ENCODE results near the gene GCK. TPM values are rescaled to one million over a fixed set of nuclear protein-coding genes. Genes with fewer than 3 reads are reported as not detected.

GCK gene
- total RNA-seq, 1 donor from 2014 or later, result 1.7 TPM

GRCh38 chr7:44193011-44193802 is 4.0 kb upstream of the GCK start:
- DNase-seq (ENCODE audit: extremely low spot score in 2 of 2), result no peak
- no peaks in the 10 kb centered on the region for H3K9me3 ChIP-seq
- no peaks in the 10 kb centered on the region for H3K4me1 ChIP-seq
- TF ChIP-seq POLR2AphosphoS5 (IDR thresholded peaks at IDR 0.05; ENCODE audit: insufficient read depth in 1 of 2, low read depth in 1 of 2), result no peak
- TF ChIP-seq POLR2A (IDR thresholded peaks at IDR 0.05), result no peak
- TF ChIP-seq CTCF (IDR thresholded peaks at IDR 0.05), result no peak
- no peaks in the 10 kb centered on the region for H3K27me3 ChIP-seq
- intact Hi-C loops (cut with DNase I), result loop anchor here (10.0 kb wide), 1 partner anchor 118 kb away; no protein-coding TSS in a partner anchor
- H3K4me3 ChIP-seq, result no peak overlapping the region
- no peak overlapping the region for H3K27ac ChIP-seq
- H3K36me3 ChIP-seq, result no peaks in the 10 kb centered on the region

GRCh38 chr7:44191171-44191570 is 1.9 kb upstream of the GCK start:
- intact Hi-C loops (cut with DNase I), result loop anchor here (10.0 kb wide), 1 partner anchor 116 kb away; no protein-coding TSS in a partner anchor
- DNase-seq (ENCODE audit: extremely low spot score in 2 of 2), result no peak
- Histone ChIP-seq H3K9me3 (no peaks in the 10 kb centered on the region), H3K27ac (no peak overlapping the region), H3K36me3 (no peaks in the 10 kb centered on the region), H3K4me3 (no peak overlapping the region), H3K27me3 (no peaks in the 10 kb centered on the region), H3K4me1 (no peaks in the 10 kb centered on the region)
- TF ChIP-seq POLR2A (IDR thresholded peaks at IDR 0.05), result no peak
- no peak for TF ChIP-seq POLR2AphosphoS5 (IDR thresholded peaks at IDR 0.05; ENCODE audit: insufficient read depth in 1 of 2, low read depth in 1 of 2)
- no peak for TF ChIP-seq CTCF (IDR thresholded peaks at IDR 0.05)

- TF ChIP-seq POLR2AphosphoS5 (IDR thresholded peaks at IDR 0.05; ENCODE audit: insufficient read depth in 1 of 2, low read depth in 1 of 2), result no peak
- no peak for TF ChIP-seq POLR2A (IDR thresholded peaks at IDR 0.05)
- no peak for TF ChIP-seq CTCF (IDR thresholded peaks at IDR 0.05)
- Histone ChIP-seq H3K36me3 (no peaks in the 10 kb centered on the region), H3K4me1 (no peaks in the 10 kb centered on the region), H3K27ac (no peak overlapping the region), H3K4me3 (no peak overlapping the region), H3K27me3 (no peaks in the 10 kb centered on the region), H3K9me3 (no peaks in the 10 kb centered on the region)
- intact Hi-C loops (cut with DNase I), result loop anchor here (10.0 kb wide), 1 partner anchor 115 kb away; no protein-coding TSS in a partner anchor
- DNase-seq (ENCODE audit: extremely low spot score in 2 of 2), result no peak
Observed at GRCh38 chr7:44189993-44190872, 994 bp upstream of the GCK start.

- Histone ChIP-seq H3K27ac (no peak overlapping the region), H3K27me3 (no peaks in the 10 kb centered on the region), H3K36me3 (no peaks in the 10 kb centered on the region), H3K4me3 (no peak overlapping the region), H3K4me1 (no peaks in the 10 kb centered on the region), H3K9me3 (no peaks in the 10 kb centered on the region)
- intact Hi-C loops (cut with DNase I), result no loop called here
- TF ChIP-seq POLR2A (IDR thresholded peaks at IDR 0.05) (no peak), POLR2AphosphoS5 (IDR thresholded peaks at IDR 0.05; ENCODE audit: insufficient read depth in 1 of 2, low read depth in 1 of 2) (no peak), CTCF (IDR thresholded peaks at IDR 0.05) (no peak)
- no peak for DNase-seq (ENCODE audit: extremely low spot score in 2 of 2)
Observed at GRCh38 chr7:44188480-44189225, 586 bp downstream of the GCK start.

Data from vagina (tissue), 2 donors.